Activated T-cell treated with anti-CD3 and anti-CD28 coated beads for 48 hours (primary cell): Measurements from ENCODE around the gene POU6F1.

Experiments used
- DNase-seq: peaks from one replicate; pipeline ENCODE4 v3.0.0-alpha.2; 2020; ENCODE audit warnings: low read depth

Gene POU6F1

DNA sequence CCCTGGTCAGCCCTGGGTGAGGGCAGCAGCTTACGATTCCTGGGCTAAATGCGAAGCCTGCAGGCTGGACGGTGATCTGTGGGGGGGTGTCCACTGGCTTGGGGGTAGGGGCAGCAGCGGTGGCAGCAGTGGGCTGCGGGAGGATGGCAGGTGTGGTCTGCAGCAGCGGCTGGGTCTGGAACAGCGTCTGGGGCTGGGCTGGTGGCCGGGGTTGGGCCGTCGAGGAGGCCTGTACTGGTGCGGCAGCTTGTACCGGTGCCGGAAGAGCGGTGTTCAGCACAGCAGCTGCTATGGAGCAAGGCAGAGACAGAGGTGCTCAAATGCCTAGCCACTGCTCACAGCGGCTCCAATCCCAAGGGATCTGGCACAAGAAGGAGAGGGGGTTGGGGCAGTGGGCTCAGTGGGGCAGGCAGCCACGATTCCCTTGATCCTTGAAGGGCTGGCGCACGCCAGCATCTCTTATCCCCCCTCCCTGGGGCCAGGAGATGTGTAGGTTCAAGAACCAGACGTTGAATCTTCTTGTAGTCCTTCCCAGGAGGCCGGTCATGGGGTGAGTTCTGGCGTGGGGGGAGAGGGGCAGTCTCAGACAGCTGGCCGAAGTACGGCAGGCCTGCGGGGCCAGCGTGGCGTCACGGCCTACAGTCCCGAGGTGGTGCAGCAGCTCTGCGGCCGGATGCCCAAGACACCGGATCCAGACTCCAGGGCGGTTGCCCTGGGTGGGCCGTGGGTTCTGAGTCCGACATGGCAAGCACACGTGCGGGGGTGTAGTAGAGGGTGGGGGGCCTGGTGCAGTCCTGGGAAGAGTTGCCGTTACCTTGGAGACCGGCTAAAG, 19.9 kb downstream of the POU6F1 start:
- no peak for DNase-seq

DNA sequence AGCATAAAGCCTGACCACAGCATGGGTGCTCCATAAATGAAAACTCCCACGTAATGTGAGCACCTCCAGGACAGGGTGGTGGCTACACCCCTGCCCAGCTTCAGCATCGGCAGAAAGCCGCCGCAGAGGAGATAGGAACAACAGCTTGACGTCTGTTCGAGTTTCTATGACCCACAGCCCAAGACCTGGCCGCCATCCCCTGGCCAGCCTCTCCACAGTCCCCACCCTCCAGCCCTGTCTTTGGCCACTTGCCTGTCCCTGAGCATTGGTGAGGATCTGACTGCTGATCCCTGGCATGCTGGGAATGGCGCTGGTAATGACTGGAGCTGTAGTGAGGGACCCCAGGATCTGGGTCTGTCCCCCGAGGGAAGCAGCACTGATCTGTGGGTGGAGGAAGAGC, 21.3 kb downstream of the POU6F1 start:
- no peak for DNase-seq

- DNase-seq, result no peak
These were observed 22.0 kb downstream of the POU6F1 start for GRCh38 chr12:51195841-51196240.

- DNase-seq, result no peak
These were observed 25.6 kb downstream of the POU6F1 start for GRCh38 chr12:51192284-51192671.

- no peak for DNase-seq
These were observed 26.2 kb downstream of the POU6F1 start for GRCh38 chr12:51191516-51192283.

GRCh38 chr12:51190820-51191219, 27.0 kb downstream of the POU6F1 start:
- DNase-seq, result no peak

DNA sequence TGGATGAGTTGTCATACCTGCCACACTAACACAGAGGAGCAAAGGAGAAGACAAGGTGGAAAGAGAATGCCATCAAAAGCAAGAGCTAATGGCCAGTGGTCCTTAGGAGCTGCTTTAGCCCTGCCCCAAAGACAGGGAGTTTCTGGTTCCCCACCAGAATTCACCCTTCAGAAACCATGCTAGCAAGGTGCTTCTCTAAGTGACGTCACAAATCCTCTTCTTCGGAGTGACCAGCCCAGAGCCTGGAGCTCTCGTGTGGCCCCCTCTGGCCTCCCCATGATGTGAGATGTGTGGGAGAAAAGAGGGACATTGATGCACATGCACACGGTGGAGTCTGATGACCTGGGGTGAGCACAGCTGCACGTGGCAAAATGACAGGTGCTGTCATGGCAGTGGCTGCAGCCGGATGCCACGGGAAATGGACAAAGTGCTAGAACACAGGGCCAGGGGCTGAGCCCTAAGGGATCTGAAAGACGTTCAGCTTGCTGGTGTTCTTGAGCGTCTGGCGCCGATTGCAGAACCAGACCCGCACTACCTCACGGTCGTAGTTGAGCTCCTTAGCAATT, 28.0 kb downstream of the POU6F1 start:
- DNase-seq, result no peak

DNA sequence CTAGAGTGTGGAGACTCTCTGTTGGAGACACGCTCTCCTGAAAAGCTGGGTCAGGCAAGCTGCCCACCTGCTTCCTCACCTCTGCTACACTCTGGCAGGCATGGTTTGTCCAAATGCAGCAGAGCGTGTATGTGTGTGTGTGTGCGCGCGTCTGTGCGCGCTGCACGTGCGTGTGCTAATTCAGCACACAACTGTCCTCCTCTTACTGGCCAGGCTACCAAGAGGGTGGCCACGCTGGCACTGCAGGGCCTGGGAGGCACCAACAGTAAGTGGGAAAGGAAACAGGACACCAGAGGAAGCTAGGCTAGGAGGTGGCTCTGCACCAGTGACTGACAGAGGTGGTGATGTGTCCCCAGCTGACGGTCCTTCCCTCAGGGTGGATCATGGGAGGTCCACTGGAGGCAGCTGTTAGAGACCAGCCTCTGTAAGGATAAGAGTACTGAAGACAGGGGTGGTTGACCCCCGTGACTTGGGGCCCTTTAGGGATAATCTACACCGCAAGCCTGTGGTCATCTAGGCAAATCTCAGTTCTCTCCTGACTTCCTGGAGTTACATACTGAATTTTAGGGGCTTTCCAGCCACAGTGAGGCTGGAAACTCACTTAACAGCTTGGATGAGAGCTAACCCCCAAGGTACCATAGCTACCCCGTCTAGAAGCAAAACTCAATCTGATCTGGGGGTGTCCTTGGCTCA, 29.4 kb downstream of the POU6F1 start:
- DNase-seq, result no peak

- DNase-seq, result no peak
These were observed 30.4 kb downstream of the POU6F1 start for GRCh38 chr12:51187370-51187987.

- DNase-seq, result no peak
These were observed 31.3 kb downstream of the POU6F1 start for GRCh38 chr12:51186465-51187085.

DNA sequence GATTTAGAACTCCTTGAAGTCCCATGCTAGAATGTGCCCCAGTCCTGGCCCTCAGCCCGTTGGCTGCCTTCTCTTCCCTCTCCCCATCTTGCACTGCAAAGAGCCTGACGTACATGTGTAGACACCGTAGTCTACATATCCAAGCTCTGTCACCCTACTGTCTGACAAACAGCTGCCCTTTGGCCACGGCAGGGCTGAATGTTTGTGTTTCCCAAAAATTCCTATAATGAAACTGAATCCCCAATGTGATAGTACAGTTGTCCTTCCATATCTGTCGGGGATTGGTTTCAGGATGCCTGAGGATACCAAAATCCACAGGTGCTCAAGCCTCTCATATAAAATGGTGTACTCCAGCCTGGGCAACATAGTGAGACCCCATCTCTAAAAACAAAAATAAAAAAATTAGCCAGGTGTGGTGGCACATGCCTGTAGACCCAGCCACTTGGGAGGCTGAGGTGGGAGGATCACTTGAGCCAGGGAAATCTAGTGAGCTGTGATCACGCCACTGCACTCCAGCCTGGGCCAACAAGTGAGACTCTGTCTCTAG, 32.6 kb downstream of the POU6F1 start:
- DNase-seq, result no peak

GRCh38 chr12:51183816-51184215, 34.0 kb downstream of the POU6F1 start:
- DNase-seq, result no peak

- DNase-seq, result no peak
These were observed 34.5 kb downstream of the POU6F1 start for GRCh38 chr12:51183349-51183748.

GRCh38 chr12:51181558-51181957, 36.3 kb downstream of the POU6F1 start:
- DNase-seq, result no peak

DNA sequence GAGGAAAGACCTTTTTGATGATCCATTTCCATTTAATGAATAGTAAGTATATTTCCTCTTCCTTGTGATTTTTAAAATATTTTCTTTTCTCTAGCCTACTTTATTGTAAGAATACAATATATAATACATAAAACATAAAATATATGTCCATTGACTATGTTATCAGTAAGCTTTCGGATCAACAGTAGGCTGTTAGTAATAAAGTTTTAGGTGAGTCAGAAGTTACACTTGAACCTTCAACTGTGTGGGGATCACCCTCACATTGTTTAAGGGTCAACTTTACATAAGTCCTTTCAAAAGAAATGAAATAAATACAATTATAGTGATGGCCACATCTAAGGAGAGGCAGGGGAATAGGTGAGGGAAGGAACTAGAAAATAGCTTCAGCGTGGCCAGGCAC, 40.0 kb downstream of the POU6F1 start:
- no peak for DNase-seq

GRCh38 chr12:51174501-51174900, 43.4 kb downstream of the POU6F1 start:
- DNase-seq, result no peak

DNA sequence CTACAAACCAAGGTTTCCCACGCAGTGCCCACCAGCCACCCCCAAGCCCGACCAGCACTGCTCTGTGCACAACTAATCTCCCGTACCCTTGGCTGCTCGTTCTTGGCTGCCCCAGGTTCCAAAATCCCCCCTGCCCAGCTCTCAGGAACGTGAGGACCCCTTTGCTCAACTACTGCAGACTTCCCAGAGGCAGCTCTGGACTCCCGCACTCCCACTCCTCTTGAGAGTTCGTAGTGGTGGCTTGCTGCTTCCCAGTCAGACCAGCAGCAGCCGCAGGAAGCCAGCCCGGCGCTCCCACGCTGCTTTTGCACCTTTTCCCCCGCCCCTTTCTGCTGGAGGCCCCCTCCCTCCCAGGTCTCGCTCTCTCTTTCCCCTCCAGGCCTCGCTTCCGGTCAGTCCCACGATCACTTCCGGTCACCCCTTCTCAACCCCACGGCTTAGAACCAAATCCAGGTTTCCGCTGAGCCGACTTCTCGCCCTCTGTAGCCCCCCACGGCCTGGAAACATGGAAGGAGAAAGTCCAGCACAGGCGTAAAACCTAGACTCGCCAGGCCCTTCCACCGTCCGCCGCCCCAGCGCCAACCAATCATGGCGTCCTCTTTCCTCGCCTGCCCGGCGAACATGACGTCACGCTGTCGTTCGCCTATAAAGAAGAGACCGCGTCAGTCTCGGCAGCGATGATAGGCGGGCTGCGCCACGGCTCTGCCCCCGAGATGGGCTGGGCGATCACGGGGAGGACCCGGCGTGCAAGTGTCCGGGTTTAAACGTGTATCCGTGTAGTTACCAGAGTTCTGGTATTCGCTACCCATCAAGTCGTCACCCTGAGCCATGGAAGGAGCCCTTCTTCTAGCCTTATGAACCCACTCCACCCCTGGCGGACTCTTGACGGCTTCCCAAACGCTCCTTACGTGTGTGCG, 45.1 kb downstream of the POU6F1 start, which contains the start of gene TFCP2:
TFCP2 (minus strand) TSS at position 621 of the 917 bp plus-strand sequence. CDS start 713 bp downstream, outside the sequence.
- peak; percentile 91 for DNase-seq

DNA sequence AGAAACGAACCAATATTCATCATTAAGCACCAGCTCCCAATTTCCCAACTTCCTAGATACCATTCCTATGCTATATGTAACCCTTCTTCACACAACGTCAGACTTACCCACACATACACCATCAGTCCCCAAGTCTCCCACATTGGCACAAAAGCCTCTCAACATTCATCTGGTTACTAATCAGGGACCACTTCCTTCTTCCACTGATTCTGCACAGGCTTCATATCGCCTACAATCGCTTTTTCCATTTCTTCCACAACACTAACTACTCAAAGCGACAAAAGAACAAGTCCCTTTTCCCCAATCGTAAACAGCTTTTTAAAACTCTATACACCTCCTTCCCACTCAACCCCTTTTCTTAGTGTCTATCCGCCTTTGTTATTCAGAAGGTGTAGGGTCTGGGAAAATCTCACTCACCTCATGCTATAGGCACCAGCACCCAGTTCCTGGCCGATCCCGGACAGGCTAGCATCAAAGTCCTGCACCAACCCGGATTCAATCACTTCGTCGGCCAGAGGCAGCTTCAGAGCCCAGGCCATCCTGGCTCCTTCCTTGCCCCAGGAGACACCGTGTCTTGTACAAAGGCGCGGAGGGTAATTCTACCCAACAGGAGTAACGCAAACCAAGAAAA, 45.9 kb downstream of the POU6F1 start:
- no peak for DNase-seq

DNA sequence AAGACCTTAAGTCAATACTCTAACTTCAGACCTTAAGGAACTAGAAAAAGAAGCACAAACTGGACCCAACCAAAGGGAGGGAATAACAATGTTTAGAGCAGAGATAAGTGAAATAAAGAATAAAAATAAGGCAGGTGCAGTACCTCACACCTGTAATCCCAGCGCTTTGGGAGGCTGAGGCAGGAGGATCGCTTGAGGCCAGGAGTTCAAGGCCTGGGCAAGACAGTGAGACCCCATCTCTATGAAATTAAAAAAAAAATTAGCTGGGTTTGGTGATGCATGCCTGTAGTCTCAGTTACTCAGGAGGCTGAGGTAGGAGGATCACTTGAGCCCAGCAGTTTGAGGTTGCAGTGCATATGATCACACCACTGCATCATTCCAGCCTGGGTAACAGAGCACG, 54.1 kb downstream of the POU6F1 start:
- DNase-seq, result no peak

GRCh38 chr12:51162217-51162616, 55.6 kb downstream of the POU6F1 start:
- no peak for DNase-seq
